Mesenchymal stem cell (in vitro differentiated cells and primary cell): ENCODE data around the gene TUBGCP6.

Experiments used
- DNase-seq: peaks from one replicate; pipeline ENCODE4 v3.0.0-alpha.2; 2013
- H2AFZ ChIP-seq: one replicate; pipeline ENCODE4 v1.6.1; 2013; ENCODE audit warnings: low read depth, mild to moderate bottlenecking, control low read depth, inconsistent platforms, low read length, moderate library complexity
- H2AK5ac ChIP-seq: 2 replicates; pipeline ENCODE4 v1.6.1; 2013; ENCODE audit warnings: low read length, moderate library complexity, mild to moderate bottlenecking, inconsistent platforms; ENCODE audit not compliant: severe bottlenecking
- H2BK120ac ChIP-seq: one replicate; pipeline ENCODE4 v1.6.1; 2013; ENCODE audit warnings: low read depth, mild to moderate bottlenecking, inconsistent platforms, low read length, moderate library complexity
- H2BK12ac ChIP-seq, 2 experiments: one replicate each; pipeline ENCODE4 v1.6.1; 2013; ENCODE audit warnings: inconsistent platforms in 2 of 2, low read length in 2 of 2, mild to moderate bottlenecking in 2 of 2, moderate library complexity in 2 of 2, control low read depth in 1 of 2
- H2BK15ac ChIP-seq: one replicate; pipeline ENCODE4 v1.6.1; 2013; ENCODE audit warnings: mild to moderate bottlenecking, low read depth, inconsistent platforms; ENCODE audit not compliant: poor library complexity, severe bottlenecking
- H2BK5ac ChIP-seq: 2 replicates; pipeline ENCODE4 v1.6.1; 2013; ENCODE audit warnings: low read depth, mild to moderate bottlenecking, low read length, control low read depth, inconsistent platforms; ENCODE audit not compliant: poor library complexity, severe bottlenecking
- H3K14ac ChIP-seq, 2 experiments: one replicate each; pipeline ENCODE4 v1.6.1; 2013; ENCODE audit warnings: inconsistent platforms in 2 of 2, low read length in 2 of 2, control low read depth in 1 of 2, mild to moderate bottlenecking in 1 of 2, moderate library complexity in 1 of 2
- H3K18ac ChIP-seq, 2 experiments: one replicate each; pipeline ENCODE4 v1.6.1; 2013; ENCODE audit warnings: inconsistent platforms in 2 of 2, low read length in 2 of 2, control low read depth in 1 of 2, low read depth in 1 of 2, mild to moderate bottlenecking in 1 of 2
- H3K23ac ChIP-seq, 2 experiments: one replicate each; pipeline ENCODE4 v1.6.1; 2013; ENCODE audit warnings: inconsistent platforms in 2 of 2, low read length in 2 of 2, mild to moderate bottlenecking in 2 of 2, moderate library complexity in 2 of 2, control low read depth in 1 of 2
- H3K27ac ChIP-seq: 2 replicates; pipeline ENCODE4 v1.5.1; 2013; ENCODE audit warnings: mild to moderate bottlenecking, moderate library complexity, low read length, control low read depth, inconsistent platforms; ENCODE audit not compliant: poor library complexity, severe bottlenecking
- H3K27me3 ChIP-seq, 2 experiments: 2 replicates each; pipeline versions ENCODE4 v1.6.1 to v1.7.0; 2013; ENCODE audit warnings: low read length in 2 of 2, mild to moderate bottlenecking in 2 of 2, moderate library complexity in 2 of 2, control low read depth in 1 of 2, inconsistent platforms in 1 of 2; ENCODE audit not compliant: control insufficient read depth in 1 of 2, insufficient read depth in 1 of 2
- H3K36me3 ChIP-seq, 2 experiments: 2 replicates each; pipeline versions ENCODE4 v1.6.1 to v1.7.0; 2013; ENCODE audit warnings: low read length in 2 of 2, control low read depth in 1 of 2, inconsistent platforms in 1 of 2, low read depth in 1 of 2, mild to moderate bottlenecking in 1 of 2; ENCODE audit not compliant: insufficient read depth in 2 of 2, control insufficient read depth in 1 of 2
- H3K4ac ChIP-seq, 2 experiments: one replicate each; pipeline ENCODE4 v1.6.1; 2013; ENCODE audit warnings: inconsistent platforms in 2 of 2, low read length in 2 of 2, mild to moderate bottlenecking in 2 of 2, moderate library complexity in 2 of 2, control low read depth in 1 of 2, low read depth in 1 of 2
- H3K4me1 ChIP-seq: 2 replicates; pipeline ENCODE4 v1.6.1; 2013; ENCODE audit warnings: low read depth, low read length, control low read depth; ENCODE audit not compliant: control insufficient read depth, insufficient read depth
- H3K4me2 ChIP-seq: 2 replicates; pipeline ENCODE4 v1.6.1; 2013; ENCODE audit warnings: low read length, mild to moderate bottlenecking, inconsistent platforms; ENCODE audit not compliant: poor library complexity, severe bottlenecking
- H3K4me3 ChIP-seq, 2 experiments: 2 replicates each; pipeline versions ENCODE4 v1.5.1 to v1.7.0; 2013; ENCODE audit warnings: low read length in 2 of 2, mild to moderate bottlenecking in 2 of 2, control low read depth in 1 of 2, low read depth in 1 of 2; ENCODE audit not compliant: insufficient read depth in 1 of 2
- H3K79me1 ChIP-seq: replicated peaks from 2 replicates; pipeline ENCODE4 v1.6.1; 2013; ENCODE audit warnings: mild to moderate bottlenecking, control low read depth, low read length, inconsistent platforms; ENCODE audit not compliant: poor library complexity, severe bottlenecking
- H3K9ac ChIP-seq: 2 replicates; pipeline ENCODE4 v1.7.0; 2013; ENCODE audit warnings: mild to moderate bottlenecking, low read length, moderate library complexity
- H3K9me3 ChIP-seq: 2 replicates; pipeline ENCODE4 v1.7.0; 2013; ENCODE audit warnings: mild to moderate bottlenecking, low read length; ENCODE audit not compliant: control insufficient read depth
- H4K8ac ChIP-seq: one replicate; pipeline ENCODE4 v1.6.1; 2013; ENCODE audit warnings: inconsistent platforms, mild to moderate bottlenecking, low read length, moderate library complexity
- H4K91ac ChIP-seq: one replicate; pipeline ENCODE4 v1.6.1; 2013; ENCODE audit warnings: mild to moderate bottlenecking, low read length, inconsistent platforms
- WGBS: methylation state at CpG from one replicate; pipeline ENCODE4 v1.1.7; 2013; ENCODE audit warnings: mixed read lengths; 5-methylcytosine and 5-hydroxymethylcytosine counted together

TUBGCP6 gene

GRCh38 chr22:50268655-50269113 is 23.9 kb upstream of the TUBGCP6 start:
- WGBS: 98% methylated on average over 9 of the region's 9 CpGs
- Histone ChIP-seq H3K27me3 (peaks cover 0 to 17% of the 10 kb centered on the region in 2 experiments), H4K8ac (no peak overlapping the region), H3K14ac (no peak overlapping the region), H3K27ac (no peak overlapping the region), H3K9me3 (no peaks in the 10 kb centered on the region), H3K4me2 (no peak overlapping the region), H2BK15ac (no peak overlapping the region), H3K36me3 (peaks cover 5 to 29% of the 10 kb centered on the region in 2 experiments), H3K4ac (no peak overlapping the region), H2BK5ac (no peak overlapping the region), H2BK12ac (no peak overlapping the region), H2BK120ac (no peak overlapping the region), H3K23ac (no peak overlapping the region), H2AK5ac (no peak overlapping the region), H3K4me1 (peaks cover 39% of the 10 kb centered on the region), H3K18ac (no peak overlapping the region), H3K4me3 (no peak overlapping the region), H3K79me1 (no peaks in the 10 kb centered on the region), H4K91ac (no peak overlapping the region), H3K9ac (no peak overlapping the region), H2AFZ (no peak overlapping the region)
- DNase-seq: no peak

- Histone ChIP-seq H3K27me3 (peaks cover 0 to 17% of the 10 kb centered on the region in 2 experiments), H3K23ac (no peak overlapping the region), H3K79me1 (no peaks in the 10 kb centered on the region), H3K36me3 (peaks cover 3 to 26% of the 10 kb centered on the region in 2 experiments), H2AK5ac (no peak overlapping the region), H2BK15ac (no peak overlapping the region), H2BK120ac (no peak overlapping the region), H4K8ac (no peak overlapping the region), H2BK12ac (no peak overlapping the region), H2AFZ (no peak overlapping the region), H4K91ac (no peak overlapping the region), H2BK5ac (no peak overlapping the region), H3K9ac (no peak overlapping the region), H3K4ac (no peak overlapping the region), H3K4me1 (peaks cover 44% of the 10 kb centered on the region), H3K27ac (no peak overlapping the region), H3K4me2 (no peak overlapping the region), H3K9me3 (no peaks in the 10 kb centered on the region), H3K18ac (no peak overlapping the region), H3K4me3 (peak overlapping the region in 1 of 2 experiments; percentile 66), H3K14ac (no peak overlapping the region)
- 82% methylated on average over 67 of the region's 75 CpGs for WGBS
- DNase-seq: no peak
Measured at GRCh38 chr22:50267591-50268390, 23.0 kb upstream of the TUBGCP6 start.

- Histone ChIP-seq H3K14ac (no peak overlapping the region), H2AK5ac (no peak overlapping the region), H3K4ac (no peak overlapping the region), H3K9ac (no peak overlapping the region), H2BK12ac (no peak overlapping the region), H3K9me3 (no peaks in the 10 kb centered on the region), H4K8ac (no peak overlapping the region), H3K4me2 (no peak overlapping the region), H2BK120ac (no peak overlapping the region), H3K27ac (no peak overlapping the region), H3K23ac (no peak overlapping the region), H2BK15ac (no peak overlapping the region), H2AFZ (no peak overlapping the region), H3K36me3 (peaks cover 0 to 18% of the 10 kb centered on the region in 2 experiments), H3K27me3 (peaks cover 0 to 22% of the 10 kb centered on the region in 2 experiments), H3K79me1 (no peaks in the 10 kb centered on the region), H3K18ac (no peak overlapping the region), H2BK5ac (no peak overlapping the region), H3K4me3 (peak overlapping the region in 1 of 2 experiments; percentile 47), H3K4me1 (peaks cover 44% of the 10 kb centered on the region), H4K91ac (no peak overlapping the region)
- no peak for DNase-seq
- WGBS: 96% methylated on average over 34 of the region's 37 CpGs
Measured at GRCh38 chr22:50266994-50267393, 22.2 kb upstream of the TUBGCP6 start.

- Histone ChIP-seq H2AFZ (no peak overlapping the region), H3K27me3 (peaks cover 0 to 22% of the 10 kb centered on the region in 2 experiments), H2BK5ac (no peak overlapping the region), H3K9ac (no peak overlapping the region), H3K23ac (no peak overlapping the region), H3K18ac (no peak overlapping the region), H3K27ac (no peak overlapping the region), H3K4me2 (no peak overlapping the region), H3K4ac (no peak overlapping the region), H4K8ac (no peak overlapping the region), H3K36me3 (peaks cover 0 to 17% of the 10 kb centered on the region in 2 experiments), H2BK15ac (no peak overlapping the region), H3K4me3 (no peak overlapping the region), H3K14ac (no peak overlapping the region), H4K91ac (no peak overlapping the region), H2AK5ac (no peak overlapping the region), H3K79me1 (peaks cover 3% of the 10 kb centered on the region), H2BK12ac (no peak overlapping the region), H2BK120ac (no peak overlapping the region), H3K9me3 (no peaks in the 10 kb centered on the region), H3K4me1 (peaks cover 35% of the 10 kb centered on the region)
- 87% methylated on average over 15 of the region's 15 CpGs for whole genome bisulfite sequencing
- DNase-seq: no peak
Measured at GRCh38 chr22:50264946-50265669, 20.3 kb upstream of the TUBGCP6 start.
